Activated CD8-positive, alpha-beta memory T cell treated with anti-CD3 and anti-CD28 coated beads, Interleukin-2, amount 50 U/mL, for 1 hour (primary cell): ENCODE measurements around the gene HMGCS2.
"Not testable (repeated sequence)": the region's sequence is repeated elsewhere in the genome, so short reads cannot be mapped to it uniquely, and the experiment has no call there.

Source experiments
- DNase-seq: peaks from one replicate; pipeline ENCODE4 v3.0.0-alpha.2; 2020; ENCODE audit errors: extremely low read depth

Gene HMGCS2

DNA sequence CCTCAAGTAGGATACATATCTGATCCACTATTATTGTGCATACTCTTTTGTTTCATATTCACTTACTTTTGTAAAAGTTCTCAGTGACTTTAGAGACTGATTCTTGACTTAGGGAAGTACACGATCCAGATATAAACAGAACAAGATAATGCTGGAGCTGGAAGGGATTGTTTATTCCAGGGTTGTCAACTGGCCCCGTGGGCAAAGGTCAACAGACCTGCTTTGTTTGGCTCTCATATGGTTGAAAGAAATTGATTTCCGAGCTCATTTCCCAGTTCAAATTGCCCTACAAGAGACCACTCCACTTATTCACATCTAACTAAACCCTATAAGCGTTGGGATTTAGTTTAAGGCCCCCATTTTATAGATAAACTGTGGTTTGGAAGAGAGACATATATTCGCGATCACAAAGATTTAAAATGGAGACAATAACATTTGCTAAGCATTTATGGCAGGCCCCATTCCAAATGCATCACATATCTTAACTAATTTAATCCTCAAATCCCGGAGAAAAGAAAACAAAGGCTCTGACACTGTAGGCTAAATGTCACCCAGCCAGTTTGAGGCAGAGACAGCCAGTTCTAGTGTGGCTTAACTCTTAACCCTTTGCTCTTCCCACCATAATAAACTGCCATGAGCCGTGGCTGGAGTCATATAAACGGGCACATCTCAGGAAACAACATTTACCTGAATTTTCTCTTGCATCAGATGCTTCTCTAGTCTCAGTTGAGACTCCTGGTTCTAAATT is 21.9 kb upstream of the HMGCS2 start:
- no peak for DNase-seq

DNA sequence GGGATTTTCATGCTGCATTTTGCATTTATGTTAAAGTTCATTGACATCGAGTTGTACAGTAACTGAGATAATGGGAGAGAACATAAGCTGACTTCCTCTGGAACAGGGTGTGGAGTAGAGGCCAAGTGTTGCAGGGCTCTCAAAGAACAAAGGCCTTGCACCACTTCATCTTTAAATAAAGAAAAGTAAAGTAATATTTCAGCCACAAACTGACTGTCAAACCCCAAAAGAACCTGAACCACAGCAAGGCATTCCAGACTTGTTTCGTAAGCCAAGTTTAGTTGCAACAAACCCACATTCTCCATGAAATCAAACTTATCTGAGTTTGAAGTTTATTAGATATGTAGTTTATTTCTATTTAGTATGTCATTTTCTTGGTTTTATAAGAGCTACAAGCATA is 19.1 kb upstream of the HMGCS2 start:
- DNase-seq: no peak

- DNase-seq: not testable (repeated sequence)
These were observed 17.9 kb upstream of the HMGCS2 start for GRCh38 chr1:119786473-119787050.

- not testable (repeated sequence) for DNase-seq
These were observed 17.3 kb upstream of the HMGCS2 start for GRCh38 chr1:119786046-119786445.

GRCh38 chr1:119784191-119784781 is 15.6 kb upstream of the HMGCS2 start:
- no peak for DNase-seq

GRCh38 chr1:119783354-119784185 is 14.9 kb upstream of the HMGCS2 start:
- no peak for DNase-seq

DNA sequence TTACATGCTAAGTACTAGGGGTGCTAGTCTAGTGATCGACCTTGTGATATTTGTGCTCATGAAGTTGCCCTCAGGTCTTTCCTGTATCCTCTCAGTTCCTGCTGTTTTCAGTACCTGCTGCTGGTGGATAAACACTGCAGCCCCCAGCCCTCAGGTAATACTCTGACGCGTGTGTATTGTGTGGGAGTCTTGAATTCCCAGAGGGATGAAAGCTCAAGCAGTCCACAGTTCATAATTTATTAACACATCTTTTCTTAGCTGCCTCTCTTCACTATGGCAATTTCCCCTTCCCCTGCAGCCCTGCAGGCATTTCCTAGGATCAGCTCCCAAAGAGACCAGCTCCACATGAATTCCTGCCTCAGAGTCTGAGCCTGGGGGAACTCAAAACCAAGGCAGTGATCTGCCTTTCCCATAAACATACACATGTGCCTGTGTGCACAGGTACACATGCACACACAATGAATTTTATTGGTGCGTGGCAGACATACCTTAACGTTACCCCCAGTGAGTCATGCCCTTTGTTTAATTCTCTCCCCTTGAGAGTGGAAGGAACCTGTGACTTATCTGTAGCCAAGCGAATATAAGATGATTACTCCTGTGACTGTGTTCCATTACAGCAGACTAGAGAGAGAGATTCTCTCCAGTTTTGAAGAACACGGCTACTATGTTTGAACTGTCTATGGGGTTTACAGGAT is 14.1 kb upstream of the HMGCS2 start:
- DNase-seq: no peak

DNA sequence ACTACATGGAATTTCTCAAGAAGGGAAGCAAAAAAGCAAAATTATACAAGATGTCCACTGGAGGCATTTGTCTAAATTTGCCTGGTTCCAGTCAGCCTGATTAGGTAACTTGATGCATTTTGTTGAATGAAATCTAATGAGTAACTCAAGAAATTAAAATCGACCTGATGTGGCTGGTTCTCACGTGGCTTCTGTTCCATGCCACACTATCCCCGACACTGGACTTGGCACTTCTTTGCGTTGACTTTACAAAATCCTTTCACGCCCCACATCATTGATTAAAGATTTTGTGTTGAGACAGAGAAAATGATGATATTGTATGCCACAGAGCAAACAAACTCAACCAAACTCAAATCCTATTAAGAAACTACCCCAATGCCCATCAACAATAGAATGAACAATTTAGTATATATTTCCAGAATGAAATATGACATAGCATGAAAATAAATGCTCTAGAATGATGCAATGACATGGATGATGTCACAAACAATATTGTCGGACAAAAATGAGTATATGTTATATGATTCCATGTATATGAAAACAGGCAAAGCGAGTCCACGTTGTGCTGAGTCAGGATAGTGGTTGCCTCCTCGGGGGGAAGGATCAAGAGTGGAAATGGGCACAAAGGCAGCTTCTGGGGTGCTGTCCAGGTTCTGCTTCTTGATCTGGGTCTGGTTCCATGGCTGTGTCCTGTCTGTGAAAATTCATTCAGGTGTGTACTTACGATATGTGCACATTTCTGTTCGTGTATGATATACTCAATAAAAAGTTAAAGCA is 12.9 kb upstream of the HMGCS2 start:
- no peak for DNase-seq

GRCh38 chr1:119779869-119780356 is 11.2 kb upstream of the HMGCS2 start:
- DNase-seq: no peak

- DNase-seq: no peak
These were observed 10.3 kb upstream of the HMGCS2 start for GRCh38 chr1:119778886-119779560.

- no peak for DNase-seq
These were observed 9.7 kb upstream of the HMGCS2 start for GRCh38 chr1:119778359-119778758.

- no peak for DNase-seq
These were observed 6.2 kb upstream of the HMGCS2 start for GRCh38 chr1:119774746-119775490.

GRCh38 chr1:119773711-119774241 is 5.1 kb upstream of the HMGCS2 start:
- DNase-seq: no peak

GRCh38 chr1:119772298-119772697 is 3.6 kb upstream of the HMGCS2 start:
- no peak for DNase-seq

GRCh38 chr1:119771770-119772169 is 3.1 kb upstream of the HMGCS2 start:
- DNase-seq: no peak

- no peak for DNase-seq
These were observed 2.3 kb upstream of the HMGCS2 start for GRCh38 chr1:119771016-119771415.

DNA sequence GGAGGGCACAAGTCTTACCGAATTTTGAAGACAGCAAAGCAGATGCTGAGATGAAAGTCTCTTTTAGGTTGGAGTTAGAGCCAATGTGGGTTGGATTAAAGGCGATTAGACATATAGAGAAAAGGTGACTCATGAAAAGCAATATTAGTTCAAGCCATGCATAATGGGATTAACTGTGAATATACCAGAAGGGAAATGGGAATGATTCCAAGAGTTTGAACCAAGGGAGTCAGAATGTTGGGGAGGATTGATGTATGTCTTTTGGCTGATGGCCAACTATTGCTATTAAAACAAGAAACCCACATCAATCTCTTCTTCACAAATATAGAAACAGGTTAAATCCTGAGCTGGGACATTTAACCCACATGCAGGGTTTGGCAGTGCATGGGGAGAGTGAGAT is 1.2 kb downstream of the HMGCS2 start:
- no peak for DNase-seq

DNA sequence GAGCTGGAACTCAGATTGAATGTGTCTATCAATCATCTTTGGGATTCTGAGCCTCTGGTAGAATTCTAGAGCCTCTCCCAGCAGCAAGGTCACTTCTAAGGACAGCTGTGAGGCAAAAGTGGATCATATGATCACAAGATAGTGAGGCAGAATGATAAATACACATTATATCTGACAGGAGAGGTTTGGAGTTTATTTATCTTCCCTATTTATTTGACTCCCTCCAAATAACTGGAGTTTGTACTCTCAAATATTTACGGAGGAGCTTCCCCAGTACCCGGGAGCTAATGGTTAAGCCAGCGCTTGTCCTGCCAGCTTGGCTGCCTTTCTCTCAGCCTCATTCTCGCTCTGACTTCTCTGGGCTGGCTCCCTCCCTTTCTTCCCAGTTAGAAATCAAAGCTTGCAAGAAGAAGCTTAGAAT is 2.3 kb downstream of the HMGCS2 start:
- DNase-seq: no peak

DNA sequence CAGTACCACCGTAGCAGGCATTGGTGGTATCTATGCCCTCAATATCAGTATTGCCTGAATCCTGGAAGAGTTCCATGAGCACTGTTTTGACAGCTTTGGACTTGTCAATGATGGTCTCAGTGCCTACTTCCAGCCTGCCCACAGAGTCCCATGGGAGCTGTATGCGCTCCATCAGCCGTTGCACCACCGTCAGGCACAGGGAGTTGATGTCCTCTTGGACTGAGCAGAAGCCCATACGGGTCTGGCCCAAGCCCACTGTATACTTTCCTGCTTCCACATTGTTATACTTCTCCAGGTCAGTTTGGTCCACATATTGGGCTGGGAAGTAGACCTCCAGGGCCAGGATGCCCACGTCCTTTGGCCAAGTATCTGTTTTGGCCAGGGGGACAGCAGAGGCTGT is 4.5 kb downstream of the HMGCS2 start:
- DNase-seq: no peak
